HG03558 (cell line): Measurements from ENCODE around the gene SMIM7.

ENCODE experiments used
- ATAC-seq: cut with Tn5 transposase; IDR thresholded peaks from one replicate; pipeline ENCODE4 v1.9.1; 2021; ENCODE audit warnings: moderate number of reproducible peaks; ENCODE audit not compliant: unreplicated experiment; ENCODE audit errors: extremely low read depth

Gene SMIM7

DNA sequence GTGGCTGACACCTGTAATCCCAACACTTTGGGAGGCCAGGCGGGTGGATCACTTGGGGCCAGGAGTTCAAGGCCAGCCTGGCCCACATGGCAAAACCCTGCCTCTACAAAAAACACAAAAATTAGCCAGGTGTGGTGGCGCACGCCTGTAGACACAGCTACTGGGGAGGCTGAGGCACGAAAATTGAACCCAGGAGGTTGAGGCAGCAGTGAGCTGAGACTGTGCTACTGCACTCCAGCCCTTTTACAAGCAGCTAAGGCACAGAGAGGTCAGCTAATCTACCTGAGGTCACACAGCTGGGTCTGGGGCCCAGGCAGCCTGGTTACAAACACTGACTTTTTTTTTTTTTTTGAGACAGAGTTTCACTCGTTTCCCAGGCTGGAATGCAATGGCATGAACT, 59.1 kb downstream of the SMIM7 start:
- no peak for ATAC-seq

DNA sequence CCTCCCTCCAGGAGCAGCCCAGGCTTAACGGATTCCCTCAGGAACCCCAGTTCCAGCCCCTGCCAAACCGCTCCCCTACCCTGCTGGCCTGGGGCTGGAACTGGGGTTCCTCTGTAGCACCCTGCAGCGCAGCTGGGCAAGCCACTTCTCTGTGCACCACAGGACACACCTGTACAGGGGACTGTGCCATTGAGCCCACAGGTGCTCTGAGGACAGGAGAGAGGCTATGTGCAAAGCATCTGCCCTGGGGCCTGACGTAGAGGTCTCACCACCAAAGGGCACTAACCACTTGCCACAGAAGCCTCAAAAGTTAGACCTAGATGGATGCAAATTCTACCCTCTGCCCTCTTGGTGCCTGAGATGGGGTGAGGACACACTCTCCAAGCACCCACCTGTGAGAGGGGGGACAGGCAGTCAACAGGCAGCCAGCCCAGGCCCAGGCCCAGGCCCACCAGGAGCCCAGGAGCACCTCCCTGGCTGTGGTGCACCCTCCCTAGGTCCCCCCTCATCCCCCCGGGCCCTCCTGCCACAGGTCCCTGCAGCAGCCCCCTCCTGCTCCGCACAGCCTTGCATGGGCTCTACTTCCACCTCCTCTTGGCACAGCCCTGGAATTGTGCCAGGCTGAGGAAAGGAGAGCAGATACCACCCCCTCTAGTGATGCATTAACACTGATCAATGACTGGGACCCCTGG, 60.1 kb downstream of the SMIM7 start:
- no peak for ATAC-seq

DNA sequence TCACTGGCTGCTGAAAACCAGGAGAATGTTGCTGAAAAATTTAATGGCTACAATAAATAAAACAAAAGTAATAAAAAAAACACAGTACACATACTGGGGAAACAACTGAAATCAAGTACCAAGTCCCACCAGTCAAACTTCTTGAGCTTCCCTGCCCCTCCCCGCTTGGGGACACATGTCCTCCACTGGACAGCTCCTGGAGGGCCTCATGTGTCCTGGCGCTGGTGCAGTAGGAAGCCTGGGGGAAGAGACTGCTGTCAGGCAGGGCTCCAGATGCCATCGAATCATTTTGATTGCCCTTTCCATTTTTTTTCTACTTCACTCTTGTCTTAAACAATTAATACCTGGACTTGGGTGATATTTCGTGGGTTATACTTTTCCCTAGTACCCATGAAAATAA, 61.1 kb downstream of the SMIM7 start:
- no peak for ATAC-seq

DNA sequence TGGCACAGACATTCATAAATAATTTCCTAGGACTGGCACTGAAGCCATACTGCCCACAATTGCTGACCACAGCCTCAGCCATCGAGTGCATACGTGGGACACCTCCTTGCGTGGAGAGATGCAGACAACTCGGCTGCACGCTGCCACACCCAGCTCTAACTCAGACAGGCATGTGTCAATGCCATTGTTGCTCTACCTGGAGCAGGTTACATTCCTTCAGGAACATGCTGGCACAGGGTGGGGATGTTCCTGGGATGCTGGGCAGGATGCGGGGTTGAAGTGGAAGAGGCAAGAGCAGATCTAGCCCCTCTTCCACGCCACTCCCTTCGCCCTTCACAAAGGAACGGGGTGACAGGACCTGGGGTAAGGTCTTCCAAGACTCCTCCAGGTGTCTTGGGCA, 63.5 kb downstream of the SMIM7 start:
- no peak for ATAC-seq
